Upper lobe of right lung (tissue), 1 donor: ENCODE results near the gene HDAC11. TPM values are rescaled to one million over a fixed set of nuclear protein-coding genes. Genes with fewer than 3 reads are reported as not detected.

ENCODE experiments used
- ATAC-seq: fragments of 200-7000 bp; cut with Tn5 transposase; one replicate; pipeline ENCODE4 v1.9.1; 2020; ENCODE audit warnings: mild to moderate bottlenecking, moderate library complexity
- DNase-seq: peaks from one replicate; pipeline ENCODE4 v3.0.0-alpha.2; 2020
- H3K27ac ChIP-seq: fragments of 200-600 bp; one replicate; pipeline ENCODE4 v1.8.0; 2022
- H3K27me3 ChIP-seq: fragments of 200-600 bp; one replicate; pipeline ENCODE4 v1.8.0; 2022; ENCODE audit warnings: mild to moderate bottlenecking
- H3K36me3 ChIP-seq: fragments of 200-600 bp; one replicate; pipeline ENCODE4 v1.8.0; 2022
- H3K4me1 ChIP-seq: fragments of 200-600 bp; one replicate; pipeline ENCODE4 v1.8.0; 2022
- H3K4me3 ChIP-seq: fragments of 200-600 bp; one replicate; pipeline ENCODE4 v1.8.0; 2022; ENCODE audit warnings: mild to moderate bottlenecking
- H3K9me3 ChIP-seq: fragments of 200-600 bp; one replicate; pipeline ENCODE4 v1.8.0; 2022
- intact Hi-C: fragments of 100-400 bp; cut with DNase I; formaldehyde crosslinking; loops from one replicate; pipeline ENCODE4 v1.11.0; 2022
- total RNA-seq: library from RNA; stranded (reverse); fragmentation: NEBNext Ultra II Directional; extraction: Animal tissue kit (Norgen Biotek cat#: 25700); gene quantifications from one replicate; pipeline ENCODE4 v1.2.1, GENCODE V29; 2021
- TF ChIP-seq, protein P1 (sequence below): fragments of 200-600 bp; IDR thresholded peaks from one replicate; pipeline ENCODE4 v1.8.0; 2022; ENCODE audit warnings: antibody characterized with exemption
- donor health status: DM: no; HTN: yes; CAD: no; lungs with severe emphysema.

HDAC11 gene
- total RNA-seq, 1 donor from 2014 or later = 15.0 TPM

GRCh38 chr3:13515786-13516759 lies 36.0 kb downstream of the HDAC11 start:
- DNase-seq = no peak
- no peaks in the 10 kb centered on the region for H3K36me3 ChIP-seq
- H3K27me3 ChIP-seq = no peaks in the 10 kb centered on the region
- H3K4me1 ChIP-seq = no peaks in the 10 kb centered on the region
- TF ChIP-seq, protein P1, sequence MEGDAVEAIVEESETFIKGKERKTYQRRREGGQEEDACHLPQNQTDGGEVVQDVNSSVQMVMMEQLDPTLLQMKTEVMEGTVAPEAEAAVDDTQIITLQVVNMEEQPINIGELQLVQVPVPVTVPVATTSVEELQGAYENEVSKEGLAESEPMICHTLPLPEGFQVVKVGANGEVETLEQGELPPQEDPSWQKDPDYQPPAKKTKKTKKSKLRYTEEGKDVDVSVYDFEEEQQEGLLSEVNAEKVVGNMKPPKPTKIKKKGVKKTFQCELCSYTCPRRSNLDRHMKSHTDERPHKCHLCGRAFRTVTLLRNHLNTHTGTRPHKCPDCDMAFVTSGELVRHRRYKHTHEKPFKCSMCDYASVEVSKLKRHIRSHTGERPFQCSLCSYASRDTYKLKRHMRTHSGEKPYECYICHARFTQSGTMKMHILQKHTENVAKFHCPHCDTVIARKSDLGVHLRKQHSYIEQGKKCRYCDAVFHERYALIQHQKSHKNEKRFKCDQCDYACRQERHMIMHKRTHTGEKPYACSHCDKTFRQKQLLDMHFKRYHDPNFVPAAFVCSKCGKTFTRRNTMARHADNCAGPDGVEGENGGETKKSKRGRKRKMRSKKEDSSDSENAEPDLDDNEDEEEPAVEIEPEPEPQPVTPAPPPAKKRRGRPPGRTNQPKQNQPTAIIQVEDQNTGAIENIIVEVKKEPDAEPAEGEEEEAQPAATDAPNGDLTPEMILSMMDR = no peak
- intact Hi-C loops = no loop called here
- no peak overlapping the region for H3K27ac ChIP-seq
- no peak overlapping the region for H3K4me3 ChIP-seq
- ATAC-seq = no peak
- no peaks in the 10 kb centered on the region for H3K9me3 ChIP-seq

DNA sequence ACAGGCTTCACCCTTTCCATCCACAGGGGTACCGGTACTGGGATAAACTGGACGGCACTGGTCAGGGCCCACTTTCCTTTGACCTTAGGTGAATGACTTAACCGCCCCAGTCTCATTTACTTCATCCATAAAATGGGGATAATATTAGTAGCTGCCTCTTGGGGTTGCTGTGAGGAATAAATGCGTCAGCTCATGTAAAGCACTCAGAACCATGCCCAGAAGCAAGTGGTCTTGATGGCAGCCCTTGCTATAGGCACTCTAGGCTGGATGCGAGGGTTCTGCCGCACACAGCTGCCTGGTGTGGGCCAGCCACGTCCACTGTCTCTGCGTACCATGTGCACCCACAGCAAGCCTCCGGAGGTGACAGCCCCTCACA lies 36.6 kb downstream of the HDAC11 start:
- H3K36me3 ChIP-seq = no peaks in the 10 kb centered on the region

DNA sequence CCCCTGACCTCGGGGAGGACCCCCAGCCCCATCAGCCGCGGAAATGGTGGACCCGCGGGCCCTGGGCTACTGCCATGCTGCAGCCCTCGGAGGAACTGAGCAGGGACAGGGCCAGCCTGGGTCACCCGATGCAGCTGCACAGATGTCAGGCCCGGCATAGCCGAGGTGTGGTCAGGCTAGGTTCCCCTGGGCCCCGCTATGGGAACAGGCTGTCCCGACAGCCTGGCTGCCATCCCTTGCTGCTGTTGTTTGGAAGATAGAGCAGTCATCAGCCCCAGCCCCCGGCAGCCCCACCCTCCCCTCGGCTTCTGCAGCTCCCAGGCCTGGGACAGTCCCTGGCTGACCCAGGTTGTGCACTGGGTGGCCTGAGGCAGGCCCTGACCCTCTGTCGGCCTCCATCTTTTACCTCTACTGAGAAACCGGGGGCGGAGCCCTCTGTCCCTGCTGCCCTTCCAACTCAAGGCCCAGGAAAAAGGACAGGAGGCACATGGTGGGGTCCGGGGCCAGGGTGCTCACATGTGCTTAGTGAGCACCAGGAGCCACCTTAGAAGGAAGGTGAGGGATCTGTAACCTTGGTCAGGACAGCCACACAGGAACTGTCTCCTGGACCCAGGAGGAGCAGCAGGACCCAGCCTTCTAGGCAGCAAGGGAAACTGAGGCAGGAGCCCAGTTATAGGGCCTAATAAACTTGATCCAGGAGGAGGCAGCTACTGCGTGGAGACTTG lies 37.3 kb downstream of the HDAC11 start:
- Histone ChIP-seq H3K36me3 (no peaks in the 10 kb centered on the region), H3K27me3 (no peaks in the 10 kb centered on the region), H3K9me3 (no peaks in the 10 kb centered on the region), H3K4me3 (no peak overlapping the region), H3K27ac (no peak overlapping the region), H3K4me1 (no peaks in the 10 kb centered on the region)
- DNase-seq (no peak), ATAC-seq (peak; percentile 12)
- TF ChIP-seq, protein P1 = no peak
- intact Hi-C loops = no loop called here

More for the DNA sequence above, 36.6 kb downstream of the HDAC11 start:
- TF ChIP-seq, protein P1 = no peak
- Histone ChIP-seq H3K9me3 (no peaks in the 10 kb centered on the region), H3K4me1 (no peaks in the 10 kb centered on the region), H3K4me3 (no peak overlapping the region), H3K27me3 (no peaks in the 10 kb centered on the region), H3K27ac (no peak overlapping the region)
- intact Hi-C loops = no loop called here
- no peak for DNase-seq
- no peak for ATAC-seq

- H3K27me3 ChIP-seq = no peaks in the 10 kb centered on the region
- no peaks in the 10 kb centered on the region for H3K9me3 ChIP-seq
- ATAC-seq = no peak
- TF ChIP-seq, protein P1 = no peak
- H3K4me3 ChIP-seq = no peak overlapping the region
- intact Hi-C loops = no loop called here
- H3K4me1 ChIP-seq = no peaks in the 10 kb centered on the region
- DNase-seq = no peak
- no peaks in the 10 kb centered on the region for H3K36me3 ChIP-seq
- H3K27ac ChIP-seq = no peak overlapping the region
Measured at GRCh38 chr3:13518516-13518953, 38.4 kb downstream of the HDAC11 start.

- intact Hi-C loops = no loop called here
- TF ChIP-seq, protein P1 = no peak
- H3K36me3 ChIP-seq = no peaks in the 10 kb centered on the region
- no peaks in the 10 kb centered on the region for H3K27me3 ChIP-seq
- DNase-seq (no peak), ATAC-seq (no peak)
- no peak overlapping the region for H3K4me3 ChIP-seq
- H3K27ac ChIP-seq = no peak overlapping the region
- no peaks in the 10 kb centered on the region for H3K9me3 ChIP-seq
- H3K4me1 ChIP-seq = no peaks in the 10 kb centered on the region
Measured at GRCh38 chr3:13519006-13519791, 39.1 kb downstream of the HDAC11 start.
